Retinal pigment epithelial cell (primary cell): ENCODE data around the gene FFAR3.
"Not testable (repeated sequence)": the region's sequence is repeated elsewhere in the genome, so short reads cannot be mapped to it uniquely, and the experiment has no call there.

Source experiments
- DNase-seq: peaks from one replicate; pipeline ENCODE4 v3.0.0-alpha.2; 2010; ENCODE audit warnings: low read depth
- H3K4me3 ChIP-seq: 2 replicates; pipeline ENCODE4 v1.5.1; 2011; ENCODE audit warnings: mild to moderate bottlenecking, low read length, control low read depth, moderate library complexity
- CTCF ChIP-seq: conservative IDR thresholded peaks from 2 replicates; pipeline ENCODE4 v1.5.1; 2011; ENCODE audit warnings: low read depth, low read length, control low read depth, inconsistent platforms

The FFAR3 gene

GRCh38 chr19:35399948-35400772, 41.9 kb downstream of the FFAR3 start:
- H3K4me3 ChIP-seq, result no peak overlapping the region
- TF ChIP-seq CTCF, result no peak
- DNase-seq, result no peak

- TF ChIP-seq CTCF, result no peak
- no peak for DNase-seq
- H3K4me3 ChIP-seq, result no peak overlapping the region
Measured at GRCh38 chr19:35400773-35401100, 42.5 kb downstream of the FFAR3 start.

- not testable (repeated sequence) for DNase-seq, H3K4me3 ChIP-seq
Measured at GRCh38 chr19:35401416-35401815, 43.2 kb downstream of the FFAR3 start.

GRCh38 chr19:35403116-35403760, 45.0 kb downstream of the FFAR3 start:
- H3K4me3 ChIP-seq, result no peak overlapping the region
- DNase-seq, result no peak
- no peak for TF ChIP-seq CTCF

GRCh38 chr19:35404879-35405622, 46.8 kb downstream of the FFAR3 start:
- H3K4me3 ChIP-seq, result no peak overlapping the region
- DNase-seq, result peak; percentile 43
- no peak for TF ChIP-seq CTCF

GRCh38 chr19:35407619-35408018, 49.4 kb downstream of the FFAR3 start:
- H3K4me3 ChIP-seq, result no peak overlapping the region
- TF ChIP-seq CTCF, result no peak
- DNase-seq, result no peak

- H3K4me3 ChIP-seq, result no peak overlapping the region
- no peak for TF ChIP-seq CTCF
- no peak for DNase-seq
Measured at GRCh38 chr19:35408284-35409171, 50.3 kb downstream of the FFAR3 start.
